CD4-positive, alpha-beta T cell treated with Interferon alpha-2 for 1 hour (primary cell): Measurements from ENCODE around the gene DCLK3.

Experiments
- DNase-seq, 2 donors: peaks; one replicate each; pipeline ENCODE4 v3.0.0-alpha.2; 2020 to 2022

The DCLK3 gene, protein sequence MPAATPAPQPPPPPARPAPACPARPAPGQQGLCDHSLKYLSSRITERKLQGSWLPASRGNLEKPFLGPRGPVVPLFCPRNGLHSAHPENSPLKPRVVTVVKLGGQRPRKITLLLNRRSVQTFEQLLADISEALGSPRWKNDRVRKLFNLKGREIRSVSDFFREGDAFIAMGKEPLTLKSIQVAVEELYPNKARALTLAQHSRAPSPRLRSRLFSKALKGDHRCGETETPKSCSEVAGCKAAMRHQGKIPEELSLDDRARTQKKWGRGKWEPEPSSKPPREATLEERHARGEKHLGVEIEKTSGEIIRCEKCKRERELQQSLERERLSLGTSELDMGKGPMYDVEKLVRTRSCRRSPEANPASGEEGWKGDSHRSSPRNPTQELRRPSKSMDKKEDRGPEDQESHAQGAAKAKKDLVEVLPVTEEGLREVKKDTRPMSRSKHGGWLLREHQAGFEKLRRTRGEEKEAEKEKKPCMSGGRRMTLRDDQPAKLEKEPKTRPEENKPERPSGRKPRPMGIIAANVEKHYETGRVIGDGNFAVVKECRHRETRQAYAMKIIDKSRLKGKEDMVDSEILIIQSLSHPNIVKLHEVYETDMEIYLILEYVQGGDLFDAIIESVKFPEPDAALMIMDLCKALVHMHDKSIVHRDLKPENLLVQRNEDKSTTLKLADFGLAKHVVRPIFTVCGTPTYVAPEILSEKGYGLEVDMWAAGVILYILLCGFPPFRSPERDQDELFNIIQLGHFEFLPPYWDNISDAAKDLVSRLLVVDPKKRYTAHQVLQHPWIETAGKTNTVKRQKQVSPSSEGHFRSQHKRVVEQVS

DNA sequence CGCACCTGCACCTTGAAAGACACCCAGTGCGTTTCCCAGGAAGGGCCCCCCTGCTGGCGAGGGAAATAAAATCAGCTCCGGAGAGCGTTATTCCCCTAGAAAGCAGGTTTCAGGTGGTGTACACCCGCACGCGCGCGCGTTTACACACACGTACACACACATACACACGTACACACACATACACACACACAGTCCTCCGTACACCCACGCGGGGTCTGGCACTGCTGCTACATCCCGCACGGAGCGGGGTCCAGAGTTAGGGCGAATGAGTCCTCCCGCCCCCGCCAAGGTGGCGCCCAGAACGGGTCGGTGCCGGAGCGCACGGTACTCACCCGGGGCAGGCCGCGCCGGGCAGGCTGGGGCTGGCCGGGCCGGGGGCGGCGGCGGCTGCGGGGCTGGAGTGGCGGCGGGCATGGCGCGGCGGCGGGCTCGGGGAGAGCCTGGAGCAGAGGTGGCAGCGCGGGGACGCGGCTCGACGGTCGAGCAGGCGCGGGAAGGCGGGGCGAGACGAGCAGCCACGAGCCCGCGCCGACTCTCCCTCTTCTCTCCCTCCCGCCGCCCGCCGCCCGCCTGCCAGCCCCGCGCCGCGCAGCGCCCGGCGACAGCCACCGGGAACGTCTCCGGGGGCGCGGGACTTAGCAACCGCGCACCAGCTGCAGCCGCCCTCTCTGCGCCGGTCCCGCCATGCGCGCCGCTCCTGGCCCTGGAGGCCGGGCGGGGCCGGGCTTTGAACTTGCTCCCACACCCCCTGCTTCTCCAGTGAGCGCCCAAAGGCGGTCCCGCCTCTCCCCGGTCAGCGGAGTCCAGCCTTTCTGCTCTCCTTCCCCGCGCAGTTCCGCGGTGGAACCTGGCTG lies at the start of gene DCLK3:
Gene DCLK3, minus strand, starts transcription at position 704 of the 854 bp plus-strand sequence. Its CDS starts 290 bp downstream, at position 414.
- no peak for DNase-seq

DNA sequence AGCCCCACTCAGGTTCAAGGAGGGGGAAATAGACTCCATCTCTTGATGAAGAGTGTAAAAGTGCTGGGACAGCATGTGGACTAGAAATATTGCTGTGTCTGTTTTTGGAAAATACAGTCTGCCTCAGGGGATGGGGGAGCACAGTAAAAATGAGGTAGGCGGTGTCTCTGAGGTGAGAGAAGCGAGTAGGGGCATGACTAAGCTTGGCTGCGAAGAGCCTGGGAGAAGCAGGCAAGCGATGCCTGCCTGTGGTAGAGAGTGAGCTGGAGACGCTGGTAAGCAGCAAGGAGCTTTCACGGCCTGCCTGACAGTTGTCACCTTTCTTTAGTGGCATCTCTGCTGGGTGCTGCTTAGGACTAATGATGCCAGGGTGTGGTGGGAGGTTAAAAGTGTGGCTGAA lies 49.0 kb upstream of the DCLK3 start:
- no peak for DNase-seq

DNA sequence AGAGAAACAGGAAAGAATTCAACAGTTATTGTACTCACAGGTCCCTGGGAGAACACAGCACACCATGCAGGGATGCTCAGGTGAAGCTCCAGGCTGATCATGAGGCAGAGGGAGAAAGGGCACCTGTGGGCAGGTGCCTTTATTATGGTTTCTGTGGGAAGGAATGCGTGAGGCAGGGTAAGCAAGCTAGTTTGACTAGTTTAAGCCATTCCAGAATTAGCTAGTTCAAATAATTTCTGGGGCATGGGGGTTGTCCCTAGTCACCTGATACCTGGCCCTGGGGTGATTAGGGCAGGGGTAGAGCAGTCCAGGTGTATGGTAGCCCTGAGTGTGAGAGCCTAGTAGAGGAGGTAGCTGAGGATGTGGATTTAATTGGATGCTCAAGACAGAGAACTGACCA lies 47.9 kb upstream of the DCLK3 start:
- no peak for DNase-seq

GRCh38 chr3:36811768-36812167 lies 47.4 kb upstream of the DCLK3 start:
- no peak for DNase-seq

GRCh38 chr3:36804295-36805055 lies 40.1 kb upstream of the DCLK3 start:
- no peak for DNase-seq

DNA sequence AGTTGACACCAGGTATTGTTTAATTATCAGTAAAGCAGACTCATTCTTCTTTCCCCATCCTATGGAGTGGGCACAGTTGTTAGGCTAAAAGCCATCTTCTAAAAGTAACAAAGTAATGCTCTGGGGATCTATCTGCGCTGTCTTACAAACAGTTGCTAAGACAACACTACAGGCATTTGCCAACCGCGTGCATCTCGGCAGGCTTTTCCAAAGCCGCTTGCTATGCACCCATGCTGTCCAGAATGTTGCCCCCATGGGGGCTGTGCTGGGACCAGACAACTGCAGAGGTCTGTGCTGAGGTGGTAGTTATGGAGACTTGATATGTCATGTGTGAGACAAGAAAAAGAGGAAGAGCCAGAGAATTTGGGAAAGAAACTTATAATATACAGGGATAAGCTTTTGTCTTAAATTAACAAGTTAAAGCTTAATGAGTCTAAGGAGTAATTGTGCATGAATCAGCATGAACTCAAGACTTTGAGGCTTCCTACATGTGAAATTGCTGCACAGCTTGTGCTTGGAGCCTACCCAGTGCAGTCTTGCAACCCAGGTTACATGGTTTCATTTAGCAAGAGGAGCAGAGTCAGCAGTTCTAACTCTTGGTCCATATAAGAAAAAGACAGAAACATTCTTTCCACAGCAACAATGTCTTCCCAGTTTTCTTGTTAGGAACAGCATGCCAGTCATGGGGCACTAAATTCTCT lies 38.9 kb upstream of the DCLK3 start:
- no peak for DNase-seq

DNA sequence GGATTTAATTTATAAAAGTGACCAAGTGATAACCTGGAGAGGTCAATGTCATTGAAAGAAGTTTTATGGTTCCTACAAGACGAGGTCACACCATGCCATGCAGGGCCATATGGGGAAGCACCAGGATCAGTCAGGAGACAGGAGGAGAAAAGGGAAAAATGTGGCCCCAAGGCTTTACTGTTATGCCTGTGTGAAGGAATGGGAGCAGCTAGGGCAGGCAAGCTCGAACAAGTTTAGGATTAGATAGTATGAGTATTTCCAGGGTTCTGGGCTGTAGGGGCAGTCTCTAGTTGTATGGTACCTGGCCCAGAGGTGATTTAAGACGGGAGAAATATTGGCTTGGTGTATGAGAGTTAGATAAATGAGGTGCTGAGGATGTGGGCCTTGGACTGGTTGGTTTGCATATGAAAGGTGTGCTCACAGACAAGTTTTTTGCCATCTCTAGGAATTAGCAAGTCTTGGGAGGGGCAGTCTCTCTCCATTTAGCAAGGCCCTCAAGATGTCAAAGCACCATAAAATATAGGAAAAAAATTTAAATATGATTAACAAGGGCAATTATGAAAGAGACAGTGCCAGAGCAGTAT lies 36.3 kb upstream of the DCLK3 start:
- DNase-seq, result no peak

DNA sequence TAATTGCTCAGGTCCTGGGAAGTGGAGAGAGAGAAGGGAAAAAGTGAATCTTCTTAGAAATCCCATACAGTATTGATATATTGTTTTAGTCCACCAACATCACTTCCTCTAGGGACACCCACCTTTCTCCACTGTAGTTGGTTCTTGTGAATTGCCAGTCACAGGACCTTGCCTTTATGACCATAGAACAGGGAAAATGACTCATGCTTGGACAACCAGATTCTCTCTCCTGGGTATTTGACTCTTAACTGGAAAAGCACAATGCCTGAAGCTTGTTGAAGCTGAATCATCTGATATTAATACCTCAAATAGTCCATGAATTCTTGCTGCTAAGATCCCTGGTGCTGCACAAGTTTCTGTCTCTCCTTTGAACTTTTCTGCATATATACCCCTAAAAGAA lies 32.5 kb upstream of the DCLK3 start:
- DNase-seq, result no peak

GRCh38 chr3:36796161-36796560 lies 31.8 kb upstream of the DCLK3 start:
- no peak for DNase-seq

DNA sequence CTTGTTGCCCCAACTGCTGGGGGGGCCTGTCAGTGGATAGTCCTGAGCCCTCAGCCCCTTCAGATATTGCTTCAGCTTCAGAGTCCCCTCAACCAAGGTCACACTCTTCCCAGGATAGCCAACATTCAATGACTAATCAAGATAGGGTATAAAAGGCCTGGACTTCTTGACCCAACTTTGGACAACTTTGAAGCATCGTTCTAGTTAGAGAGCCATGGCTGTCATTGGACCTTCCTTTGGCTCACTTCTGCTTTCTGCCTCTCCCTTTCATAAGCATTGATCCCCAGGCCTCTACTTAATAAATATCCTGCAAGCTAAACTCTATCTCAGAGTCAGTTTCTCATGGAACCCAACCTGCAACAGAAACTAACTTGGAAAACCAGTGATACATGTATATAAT lies 31.3 kb upstream of the DCLK3 start:
- no peak for DNase-seq

DNA sequence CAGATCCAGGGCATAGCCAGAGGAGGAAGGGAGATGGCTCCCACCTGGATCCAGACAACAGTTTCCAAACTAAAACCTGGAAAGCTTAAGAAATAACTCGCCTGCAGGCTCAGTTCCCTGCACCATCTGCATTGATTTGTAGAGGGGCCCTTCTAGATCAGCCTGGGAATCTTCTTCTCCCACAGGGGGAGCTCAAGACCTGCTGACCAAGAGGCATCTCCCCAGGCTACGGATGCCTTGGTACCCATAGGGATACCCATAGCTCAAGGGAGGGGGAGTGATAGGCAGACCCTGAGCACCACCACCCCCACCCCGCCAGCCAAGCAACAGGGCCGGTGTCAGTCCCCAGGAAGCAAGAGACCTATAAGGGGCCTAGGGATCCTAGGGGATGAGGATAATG lies 28.0 kb upstream of the DCLK3 start:
- DNase-seq, result peak in 1 of 2 donors; percentile 25

- no peak for DNase-seq
Measured at GRCh38 chr3:36790765-36791164, 26.4 kb upstream of the DCLK3 start.

DNA sequence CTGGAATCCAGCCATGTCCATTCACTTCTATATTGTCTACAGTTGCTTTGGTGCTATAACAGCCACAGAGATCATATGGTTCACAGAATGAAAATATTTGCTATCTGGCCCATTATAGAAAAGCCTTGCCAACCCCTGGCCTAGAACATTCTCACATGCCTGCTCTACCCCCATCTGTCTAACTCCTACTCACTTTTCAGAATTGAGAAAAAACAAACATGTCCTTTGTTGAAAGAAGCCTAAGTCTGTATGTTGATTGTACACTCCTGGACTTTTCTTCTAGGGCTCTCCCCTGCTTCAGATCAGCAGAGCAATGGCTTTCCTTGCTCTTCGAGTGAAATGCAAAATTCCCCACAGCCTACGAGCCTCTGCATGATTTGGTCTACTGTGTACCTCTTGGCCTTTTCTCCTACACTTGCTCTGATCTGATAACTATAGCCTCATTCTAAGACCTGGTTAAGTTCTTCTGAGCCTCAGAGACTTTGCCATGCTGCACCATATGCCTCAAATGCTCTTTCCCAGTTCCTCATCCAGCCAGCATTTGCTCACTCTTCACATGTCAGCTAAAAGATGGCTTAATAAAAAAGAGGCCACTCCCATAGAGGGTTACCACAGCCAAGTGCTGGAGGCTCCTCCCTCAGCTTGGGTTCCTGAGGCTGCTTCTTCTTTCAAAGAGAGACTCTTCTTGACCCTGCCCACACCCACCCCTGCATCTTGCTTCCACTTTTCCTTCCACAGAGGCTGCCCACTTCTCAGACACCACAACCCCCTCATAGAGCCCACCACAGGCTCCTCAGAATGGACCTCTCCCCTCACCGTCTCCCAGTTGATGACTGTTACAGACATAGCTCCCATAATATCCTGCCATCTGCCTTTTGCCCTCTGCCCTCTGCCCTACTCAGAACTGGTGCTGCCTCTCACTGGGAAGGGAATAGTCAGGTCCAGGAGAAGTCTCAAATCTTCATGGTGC lies 22.9 kb upstream of the DCLK3 start:
- peak; percentile 3 to 27 for DNase-seq

DNA sequence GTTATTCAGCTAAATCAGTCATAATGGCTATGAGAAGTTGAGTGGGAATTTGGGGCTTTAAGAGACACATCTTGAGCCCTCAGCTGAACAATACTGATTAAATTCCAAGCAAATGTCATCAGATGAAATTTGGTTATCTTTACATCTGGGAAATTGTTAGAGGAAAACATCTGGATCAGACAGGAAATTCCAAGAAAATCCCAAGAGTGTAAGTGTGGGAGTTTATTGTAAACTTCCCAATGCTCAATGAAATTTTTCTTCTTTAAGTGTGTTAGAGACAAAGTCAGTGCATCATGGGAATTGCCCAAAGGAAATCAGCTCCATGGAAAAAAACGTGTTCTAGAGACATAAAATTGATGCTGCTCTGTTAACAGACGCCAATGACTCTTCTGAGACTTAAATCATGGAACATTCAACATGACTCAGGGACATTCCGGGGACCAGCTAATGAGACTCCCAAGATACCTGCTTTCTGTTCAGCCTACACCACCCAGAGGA lies 19.8 kb upstream of the DCLK3 start:
- DNase-seq, result no peak

DNA sequence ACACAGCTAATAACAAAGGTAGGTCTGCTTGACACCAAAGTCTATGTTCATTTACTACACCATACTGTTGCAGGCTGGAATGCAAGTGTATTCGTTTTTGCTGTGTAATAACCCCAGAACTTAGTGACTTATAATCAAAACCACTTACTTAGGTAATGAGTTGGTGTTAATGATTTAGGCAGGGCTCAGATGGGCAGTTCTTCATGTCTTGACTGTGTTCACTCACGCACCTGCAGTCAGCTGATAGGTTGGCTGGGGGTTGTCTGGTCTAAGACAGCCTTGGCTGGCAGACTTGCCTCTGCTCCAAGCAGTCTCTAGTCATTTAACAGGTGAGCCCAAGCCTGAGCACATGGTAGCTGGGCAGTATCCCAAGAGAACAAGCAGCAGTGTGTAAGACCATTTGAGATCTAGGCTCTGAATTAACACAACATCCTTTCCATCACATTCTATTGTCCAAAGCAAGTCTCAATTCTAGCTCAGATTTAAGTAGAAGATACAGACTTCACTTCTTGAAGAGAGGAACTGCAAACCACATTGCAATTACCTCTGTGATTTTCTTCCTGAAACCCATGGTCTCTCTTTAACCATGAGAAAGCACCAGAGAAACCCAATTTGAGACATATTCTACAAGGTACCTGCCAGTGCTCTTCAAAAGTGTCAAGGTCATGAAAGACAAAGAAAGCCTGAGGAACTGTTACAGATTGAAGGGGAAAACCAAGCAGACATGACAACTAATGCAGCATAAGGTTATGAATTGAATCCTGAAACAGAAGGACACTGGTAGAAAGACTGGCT lies 13.3 kb upstream of the DCLK3 start:
- DNase-seq, result no peak

DNA sequence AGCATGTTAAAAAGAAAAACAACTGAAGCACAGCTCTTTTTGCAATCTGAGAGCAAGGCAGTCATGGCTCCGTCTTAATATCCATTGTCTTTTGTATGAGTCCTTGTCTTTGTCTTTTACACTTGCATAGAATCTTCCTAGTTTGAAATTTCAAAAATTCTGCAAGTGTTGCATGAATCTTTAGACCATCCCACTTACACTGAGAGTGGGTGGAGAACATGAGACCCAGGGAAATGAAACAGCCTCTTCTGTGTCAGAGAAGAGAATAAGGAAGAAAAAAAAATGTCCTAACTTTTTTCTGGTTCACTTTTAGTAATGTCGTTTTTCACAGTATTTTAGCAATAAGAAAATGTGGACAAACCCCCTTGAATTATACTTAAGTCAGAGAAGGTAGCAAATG lies 12.1 kb upstream of the DCLK3 start:
- no peak for DNase-seq

DNA sequence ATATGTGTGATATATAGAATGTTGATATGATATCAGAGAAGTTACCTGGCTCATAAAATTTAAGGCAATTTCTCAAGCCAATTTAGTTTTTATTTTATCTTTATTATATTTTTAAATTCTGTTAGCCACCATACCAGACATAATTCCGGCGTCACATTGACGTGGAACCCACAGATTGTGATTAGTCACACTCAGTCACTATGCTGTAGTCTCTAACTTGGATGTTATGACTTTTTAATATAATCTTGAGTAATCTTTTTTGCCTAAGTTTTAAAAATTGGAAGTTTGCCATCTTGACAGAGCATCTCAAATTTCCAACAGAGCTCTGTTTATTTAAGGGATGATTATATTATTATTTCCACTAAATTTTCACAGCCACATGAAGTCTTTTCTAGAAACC lies 9.7 kb upstream of the DCLK3 start:
- DNase-seq, result no peak

DNA sequence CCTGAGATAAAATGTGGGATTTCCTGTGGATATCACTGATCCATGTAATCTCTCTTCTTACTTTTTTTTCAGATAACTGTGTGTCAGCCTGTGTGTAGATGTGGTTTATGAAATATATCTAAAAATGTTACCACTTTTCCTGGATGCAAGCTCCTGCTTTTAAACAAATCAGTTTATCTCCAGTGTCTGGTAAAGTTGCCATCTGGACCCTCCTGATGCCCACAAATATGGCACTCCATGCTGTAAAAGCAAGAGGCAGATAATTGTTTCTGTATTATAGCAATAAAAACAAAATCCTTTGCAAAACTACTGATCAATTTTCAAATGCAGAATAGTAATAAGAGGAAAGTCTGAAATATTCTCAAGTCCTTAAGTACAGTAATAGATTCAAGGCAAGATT lies 7.6 kb upstream of the DCLK3 start:
- no peak for DNase-seq

DNA sequence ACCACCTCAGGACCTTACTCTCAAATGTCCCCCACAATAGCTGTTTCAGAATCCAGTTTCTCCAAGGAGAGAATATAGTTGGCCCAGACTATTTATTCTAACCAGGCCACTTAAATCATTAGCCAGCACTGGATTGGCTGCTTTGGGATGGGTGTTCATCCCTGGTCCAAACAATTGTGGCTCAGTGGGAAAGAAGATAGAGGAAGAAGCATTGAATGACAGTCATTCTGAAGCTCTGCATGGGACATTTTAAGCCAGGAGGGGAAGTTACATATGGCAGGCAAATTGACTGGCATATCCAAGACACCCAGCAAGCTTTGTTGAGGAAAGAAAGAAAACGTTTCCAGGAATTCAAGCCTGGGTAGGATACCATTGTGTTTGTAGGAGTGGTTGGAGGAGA lies 5.6 kb upstream of the DCLK3 start:
- DNase-seq, result no peak
